ENCODE measurements around the gene MBD3. TPM values are rescaled to one million over a fixed set of nuclear protein-coding genes. Genes with fewer than 3 reads are reported as not detected.

MBD3 gene
- total RNA-seq, 1 experiment from 2014 or later, result 128 TPM

DNA sequence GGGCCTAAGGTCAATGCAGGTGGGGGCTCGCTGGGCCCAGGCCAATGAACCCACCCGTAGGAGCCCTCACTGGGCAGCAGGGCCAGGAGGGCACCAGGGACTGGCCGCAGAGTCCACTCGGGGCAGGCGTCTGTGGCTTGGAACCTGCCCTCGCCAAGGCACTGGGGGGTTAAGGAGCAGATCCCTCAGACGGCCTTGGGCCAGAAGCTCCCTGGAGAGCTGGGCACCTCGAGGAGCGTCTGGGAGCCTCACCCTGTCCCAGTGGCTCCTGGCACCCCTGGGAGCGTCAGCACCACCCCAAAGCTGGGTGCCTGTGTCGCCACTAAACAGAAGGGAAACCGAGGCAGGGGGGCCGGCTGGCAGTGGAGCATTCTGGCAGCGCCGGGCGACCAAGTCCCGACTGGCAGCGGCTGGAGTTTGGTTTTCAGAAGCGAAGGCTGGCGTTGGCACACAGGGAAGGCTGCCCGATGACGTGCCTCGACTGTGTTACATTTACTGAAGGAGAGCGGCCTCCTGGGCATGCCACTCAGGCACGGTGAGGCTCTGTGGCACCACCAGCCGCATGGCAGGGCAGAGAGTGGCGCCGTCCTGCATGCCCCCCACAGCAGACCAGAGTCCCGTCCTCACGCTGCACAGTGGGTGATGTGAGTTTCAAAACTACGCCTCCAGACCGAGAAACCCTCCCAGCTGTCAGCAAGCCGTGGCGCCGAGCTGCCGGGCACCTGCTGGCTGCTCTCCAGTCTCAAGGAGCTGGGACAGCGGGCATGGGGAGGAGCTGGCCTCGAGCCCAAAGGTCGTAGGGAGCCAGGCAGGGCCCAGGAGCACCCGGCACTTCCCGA is 15.4 kb downstream of the MBD3 start:
- Mint-ChIP-seq H3K4me1 (0 out of 4 replicates have a peak, but pooled peaks cover 0 to 3% of the 10 kb centered on the region in 2 experiments), H3K27me3 (ENCODE audit: low read depth) (peaks cover 2% of the 10 kb centered on the region), H3K27ac (no peak overlapping the region), H3K4me3 (no peak overlapping the region), H3K36me3 (ENCODE audit: insufficient read depth in 1 of 3, low read depth in 3 of 3) (peaks cover 17 to 54% (median 40%) of the 10 kb centered on the region in 3 experiments; a peak in 6 of 7 replicates), H3K9me3 (no peaks in the 10 kb centered on the region; a peak in 1 of 5 replicates)
- no peak overlapping the region for H4K91ac ChIP-seq (ENCODE audit: insufficient read length, low read depth, low read length)
- H2BK20ac ChIP-seq (ENCODE audit: low read depth, low read length, poor library complexity, severe bottlenecking), result no peak overlapping the region
- no peak overlapping the region for H3K4me2 ChIP-seq (ENCODE audit: insufficient read depth, insufficient read length, low read length)
- no peaks in the 10 kb centered on the region for H3K9me3 ChIP-seq (ENCODE audit: control insufficient read depth, low read depth, low read length)
- H3K14ac ChIP-seq (ENCODE audit: insufficient read depth, low read length), result no peak overlapping the region
- H4K5ac ChIP-seq (ENCODE audit: insufficient read length, low read depth, low read length), result no peak overlapping the region
- TF ChIP-seq, protein P1, sequence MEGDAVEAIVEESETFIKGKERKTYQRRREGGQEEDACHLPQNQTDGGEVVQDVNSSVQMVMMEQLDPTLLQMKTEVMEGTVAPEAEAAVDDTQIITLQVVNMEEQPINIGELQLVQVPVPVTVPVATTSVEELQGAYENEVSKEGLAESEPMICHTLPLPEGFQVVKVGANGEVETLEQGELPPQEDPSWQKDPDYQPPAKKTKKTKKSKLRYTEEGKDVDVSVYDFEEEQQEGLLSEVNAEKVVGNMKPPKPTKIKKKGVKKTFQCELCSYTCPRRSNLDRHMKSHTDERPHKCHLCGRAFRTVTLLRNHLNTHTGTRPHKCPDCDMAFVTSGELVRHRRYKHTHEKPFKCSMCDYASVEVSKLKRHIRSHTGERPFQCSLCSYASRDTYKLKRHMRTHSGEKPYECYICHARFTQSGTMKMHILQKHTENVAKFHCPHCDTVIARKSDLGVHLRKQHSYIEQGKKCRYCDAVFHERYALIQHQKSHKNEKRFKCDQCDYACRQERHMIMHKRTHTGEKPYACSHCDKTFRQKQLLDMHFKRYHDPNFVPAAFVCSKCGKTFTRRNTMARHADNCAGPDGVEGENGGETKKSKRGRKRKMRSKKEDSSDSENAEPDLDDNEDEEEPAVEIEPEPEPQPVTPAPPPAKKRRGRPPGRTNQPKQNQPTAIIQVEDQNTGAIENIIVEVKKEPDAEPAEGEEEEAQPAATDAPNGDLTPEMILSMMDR (conservative IDR thresholded peaks at IDR 0.05), result no peak
- H2BK15ac ChIP-seq (ENCODE audit: low read depth, low read length), result no peak overlapping the region
- no peak overlapping the region for H3K23ac ChIP-seq (ENCODE audit: insufficient read length, low read depth, low read length)
- H2AK5ac ChIP-seq (ENCODE audit: insufficient read length, low read length), result no peak overlapping the region
- WGBS (ENCODE audit: extremely low coverage, insufficient read length, low lambda C conversion rate), result no CpG with 5 or more reads among the region's 41 CpGs
- no peak overlapping the region for H2BK12ac ChIP-seq (ENCODE audit: insufficient read length, low read depth, low read length)
- no peak overlapping the region for H3K27ac ChIP-seq (ENCODE audit: insufficient read length, low read depth, low read length)
- H4K8ac ChIP-seq (replicated peaks; ENCODE audit: insufficient read length, low read depth, low read length), result no peak overlapping the region
- H2AFZ ChIP-seq (ENCODE audit: low read length), result no peak overlapping the region
- H3K18ac ChIP-seq (ENCODE audit: insufficient read length, low read depth, low read length), result no peak overlapping the region
- H3K9ac ChIP-seq (ENCODE audit: extremely low read depth, insufficient read length, low read length), result no peak overlapping the region
- no peaks in the 10 kb centered on the region for H4K20me1 ChIP-seq (ENCODE audit: control insufficient read depth, insufficient read depth, insufficient read length)
- H3K4ac ChIP-seq (ENCODE audit: low read depth, low read length), result no peak overlapping the region
- no peak overlapping the region for H3K56ac ChIP-seq (ENCODE audit: insufficient read length, low read depth, low read length)
- H3K27me3 ChIP-seq (ENCODE audit: insufficient read depth, low read length), result no peaks in the 10 kb centered on the region
- no peaks in the 10 kb centered on the region for H3K79me2 ChIP-seq (ENCODE audit: insufficient read depth, low read length)
- H2BK5ac ChIP-seq (ENCODE audit: insufficient read length, low read length), result no peak overlapping the region
- H3T11ph ChIP-seq (ENCODE audit: low read length), result no peak overlapping the region
- H2BK120ac ChIP-seq (ENCODE audit: low read depth, low read length, poor library complexity, severe bottlenecking), result no peak overlapping the region
- no peaks in the 10 kb centered on the region for H3K4me1 ChIP-seq (ENCODE audit: insufficient read depth, low read length)
- H3K79me1 ChIP-seq (ENCODE audit: insufficient read depth, low read depth, low read length, poor library complexity, severe bottlenecking), result no peaks in the 10 kb centered on the region
- no peaks in the 10 kb centered on the region for H3K23me2 ChIP-seq (ENCODE audit: insufficient read length, low read depth, low read length, poor library complexity, severe bottlenecking)
- no peak for DNase-seq

Data from H9 (cell line).